ENCODE results near the gene NLRP5.

- TF ChIP-seq CTCF (IDR thresholded peaks at IDR 0.05; ENCODE audit: low read depth, low read length), result no peak
- TF ChIP-seq EZH2phosphoT487 (IDR thresholded peaks at IDR 0.05; ENCODE audit: low read depth), result no peak
These were observed 100.3 kb downstream of the NLRP5 start for GRCh38 chr19:56086671-56087430.

All from OCI-LY3 (cell line).